ENCODE measurements around the gene FIG4. TPM values are rescaled to one million over a fixed set of nuclear protein-coding genes. Genes with fewer than 3 reads are reported as not detected.

FIG4 gene
- total RNA-seq, 1 experiment from 2014 or later = 7.3 TPM

- TF ChIP-seq CTCF (IDR thresholded peaks at IDR 0.05; ENCODE audit: insufficient read depth in 1 of 2, low read depth in 1 of 2, low read length in 1 of 2, severe bottlenecking in 1 of 2, unreplicated experiment in 1 of 2) = no peak
- H3K27me3 ChIP-seq (replicated peaks; ENCODE audit: control insufficient read depth, insufficient read depth, low read length) = no peaks in the 10 kb centered on the region
- H3K9me3 ChIP-seq = no peaks in the 10 kb centered on the region
- no TSS peak for BruUV-seq (replicated peaks)
- H3K9me3 Mint-ChIP-seq (ENCODE audit: unreplicated experiment) = no peaks in the 10 kb centered on the region
- no peak overlapping the region for H3K27ac Mint-ChIP-seq (ENCODE audit: unreplicated experiment)
- no peaks in the 10 kb centered on the region for H3K36me3 Mint-ChIP-seq (ENCODE audit: insufficient read depth, unreplicated experiment)
- H3K27me3 Mint-ChIP-seq (ENCODE audit: insufficient read depth, unreplicated experiment) = no peaks in the 10 kb centered on the region
- H3K4me1 Mint-ChIP-seq (ENCODE audit: low read depth, unreplicated experiment) = peaks cover 6% of the 10 kb centered on the region
- H3K4me3 Mint-ChIP-seq (ENCODE audit: unreplicated experiment) = no peak overlapping the region
- H3K36me3 ChIP-seq (ENCODE audit: control insufficient read depth, insufficient read depth, low read length) = no peaks in the 10 kb centered on the region
- no peak overlapping the region for H3K4me3 ChIP-seq (ENCODE audit: low read depth, low read length)
- intact Hi-C loops (cut with micrococcal nuclease; ENCODE audit: unreplicated experiment) = no loop called here
- CTCF ChIA-PET = no interaction called here
- H3K4me1 ChIP-seq = no peaks in the 10 kb centered on the region
- POLR2A ChIA-PET = no interaction called here
- no peak for DNase-seq
These were observed 117.7 kb downstream of the FIG4 start for GRCh38 chr6:109808837-109809236.

GRCh38 chr6:109815054-109815453 is 124.0 kb downstream of the FIG4 start:
- CTCF ChIA-PET = no interaction called here
- Mint-ChIP-seq H3K27me3 (ENCODE audit: insufficient read depth, unreplicated experiment) (no peaks in the 10 kb centered on the region), H3K9me3 (ENCODE audit: unreplicated experiment) (no peaks in the 10 kb centered on the region), H3K4me3 (ENCODE audit: unreplicated experiment) (no peak overlapping the region), H3K4me1 (ENCODE audit: low read depth, unreplicated experiment) (peaks cover 6% of the 10 kb centered on the region), H3K27ac (ENCODE audit: unreplicated experiment) (no peak overlapping the region), H3K36me3 (ENCODE audit: insufficient read depth, unreplicated experiment) (no peaks in the 10 kb centered on the region)
- POLR2A ChIA-PET = no interaction called here
- Histone ChIP-seq H3K9me3 (no peaks in the 10 kb centered on the region), H3K4me1 (no peaks in the 10 kb centered on the region), H3K36me3 (ENCODE audit: control insufficient read depth, insufficient read depth, low read length) (no peaks in the 10 kb centered on the region), H3K4me3 (ENCODE audit: low read depth, low read length) (no peak overlapping the region), H3K27me3 (replicated peaks; ENCODE audit: control insufficient read depth, insufficient read depth, low read length) (no peaks in the 10 kb centered on the region)
- BruUV-seq (replicated peaks) = no TSS peak
- DNase-seq = no peak
- intact Hi-C loops (cut with micrococcal nuclease; ENCODE audit: unreplicated experiment) = no loop called here
- no peak for TF ChIP-seq CTCF (IDR thresholded peaks at IDR 0.05; ENCODE audit: insufficient read depth in 1 of 2, low read depth in 1 of 2, low read length in 1 of 2, severe bottlenecking in 1 of 2, unreplicated experiment in 1 of 2)

GRCh38 chr6:109816452-109817374 is 125.6 kb downstream of the FIG4 start:
- POLR2A ChIA-PET = no interaction called here
- Mint-ChIP-seq H3K4me1 (ENCODE audit: low read depth, unreplicated experiment) (peaks cover 1% of the 10 kb centered on the region), H3K9me3 (ENCODE audit: unreplicated experiment) (no peaks in the 10 kb centered on the region), H3K27me3 (ENCODE audit: insufficient read depth, unreplicated experiment) (no peaks in the 10 kb centered on the region), H3K4me3 (ENCODE audit: unreplicated experiment) (no peak overlapping the region), H3K27ac (ENCODE audit: unreplicated experiment) (no peak overlapping the region), H3K36me3 (ENCODE audit: insufficient read depth, unreplicated experiment) (no peaks in the 10 kb centered on the region)
- no peak for TF ChIP-seq CTCF (IDR thresholded peaks at IDR 0.05; ENCODE audit: insufficient read depth in 1 of 2, low read depth in 1 of 2, low read length in 1 of 2, severe bottlenecking in 1 of 2, unreplicated experiment in 1 of 2)
- H3K4me3 ChIP-seq (ENCODE audit: low read depth, low read length) = no peak overlapping the region
- intact Hi-C loops (cut with micrococcal nuclease; ENCODE audit: unreplicated experiment) = no loop called here
- no peaks in the 10 kb centered on the region for H3K9me3 ChIP-seq
- H3K36me3 ChIP-seq (ENCODE audit: control insufficient read depth, insufficient read depth, low read length) = no peaks in the 10 kb centered on the region
- BruUV-seq (replicated peaks) = no TSS peak
- no peaks in the 10 kb centered on the region for H3K27me3 ChIP-seq (replicated peaks; ENCODE audit: control insufficient read depth, insufficient read depth, low read length)
- no peak for DNase-seq
- CTCF ChIA-PET = interaction anchor here (0.6 to 1.1 kb wide), 2 partner anchors 118 to 223 kb away, joined by 3 to 4 read pairs; no protein-coding TSS in a partner anchor
- H3K4me1 ChIP-seq = no peaks in the 10 kb centered on the region

Measured in Caco-2 (cell line).